Astrocyte (in vitro differentiated cells and primary cell): ENCODE measurements around the gene COX19. TPM values are rescaled to one million over a fixed set of nuclear protein-coding genes. Genes with fewer than 3 reads are reported as not detected.

Source experiments
- DNase-seq: peaks from one replicate; pipeline ENCODE4 v3.0.0-alpha.2; 2010; ENCODE audit warnings: low read depth
- FAIRE-seq: peaks from 2 replicates; lab custom pipeline; 2011; peaks lifted over from hg19 to GRCh38; lab: Jason Lieb, UNC
- H2AFZ ChIP-seq: 2 replicates; pipeline ENCODE4 v1.6.0; 2012; ENCODE audit warnings: low read depth, low read length, inconsistent platforms
- H3K27ac ChIP-seq: 2 replicates; pipeline ENCODE4 v1.5.1; 2011; ENCODE audit warnings: low read depth, low read length, inconsistent platforms
- H3K27me3 ChIP-seq: 2 replicates; pipeline ENCODE4 v1.6.0; 2011; ENCODE audit warnings: low read length, inconsistent platforms; ENCODE audit not compliant: insufficient read depth
- H3K36me3 ChIP-seq: 2 replicates; pipeline ENCODE4 v1.5.1; 2011; ENCODE audit warnings: low read length, inconsistent platforms; ENCODE audit not compliant: insufficient read depth
- H3K4me1 ChIP-seq: 2 replicates; pipeline ENCODE4 v1.5.1; 2011; ENCODE audit warnings: low read length, inconsistent platforms; ENCODE audit not compliant: insufficient read depth
- H3K4me2 ChIP-seq: 2 replicates; pipeline ENCODE4 v1.6.0; 2012; ENCODE audit warnings: low read length, inconsistent platforms
- H3K4me3 ChIP-seq: 2 replicates; pipeline ENCODE4 v1.5.1; 2011; ENCODE audit warnings: low read depth, mild to moderate bottlenecking, low read length, inconsistent platforms; ENCODE audit not compliant: insufficient read depth
- H3K79me2 ChIP-seq: 2 replicates; pipeline ENCODE4 v1.6.0; 2012; ENCODE audit warnings: mild to moderate bottlenecking, low read length, inconsistent platforms; ENCODE audit not compliant: insufficient read depth
- H3K9ac ChIP-seq: 2 replicates; pipeline ENCODE4 v1.6.0; 2012; ENCODE audit warnings: mild to moderate bottlenecking, low read length, inconsistent platforms
- H3K9me3 ChIP-seq: 2 replicates; pipeline ENCODE4 v1.5.1; 2012; ENCODE audit warnings: low read depth, mild to moderate bottlenecking, low read length, inconsistent platforms; ENCODE audit not compliant: insufficient read depth
- H4K20me1 ChIP-seq: 2 replicates; pipeline ENCODE4 v1.6.0; 2012; ENCODE audit warnings: low read length, inconsistent platforms; ENCODE audit not compliant: insufficient read depth
- H3K27ac Mint-ChIP-seq: one replicate; pipeline ENCODE4 v1.8.0; 2021; ENCODE audit warnings: mild to moderate bottlenecking, mixed read lengths; ENCODE audit not compliant: unreplicated experiment
- H3K27me3 Mint-ChIP-seq: one replicate; pipeline ENCODE4 v1.8.0; 2021; ENCODE audit warnings: low read depth, mixed read lengths; ENCODE audit not compliant: unreplicated experiment
- H3K36me3 Mint-ChIP-seq: one replicate; pipeline ENCODE4 v1.8.0; 2021; ENCODE audit warnings: low read depth, mixed read lengths; ENCODE audit not compliant: unreplicated experiment
- H3K4me1 Mint-ChIP-seq: one replicate; pipeline ENCODE4 v1.8.0; 2021; ENCODE audit warnings: low read depth, mixed read lengths; ENCODE audit not compliant: unreplicated experiment
- H3K4me3 Mint-ChIP-seq: one replicate; pipeline ENCODE4 v1.8.0; 2021; ENCODE audit warnings: mild to moderate bottlenecking, moderate library complexity, mixed read lengths; ENCODE audit not compliant: unreplicated experiment
- H3K9me3 Mint-ChIP-seq: one replicate; pipeline ENCODE4 v1.8.0; 2021; ENCODE audit warnings: mild to moderate bottlenecking, mixed read lengths; ENCODE audit not compliant: unreplicated experiment
- CTCF ChIP-seq: IDR thresholded peaks from 2 replicates; pipeline ENCODE4 v1.5.1; 2011; ENCODE audit warnings: low read depth, mild to moderate bottlenecking, inconsistent platforms, low read length, moderate library complexity; ENCODE audit not compliant: insufficient read depth
- EZH2 ChIP-seq: IDR thresholded peaks from 2 replicates; pipeline ENCODE4 v1.6.1; 2012; ENCODE audit warnings: mild to moderate bottlenecking, low read length, inconsistent platforms; ENCODE audit not compliant: insufficient read depth
- total RNA-seq: library from RNA; stranded (reverse); gene quantifications from 2 replicates; pipeline ENCODE4 v1.2.1, GENCODE V29; 2021

The COX19 gene
- total RNA-seq, 1 donor from 2014 or later: 13.4 TPM

GRCh38 chr7:952548-953441 is 22.6 kb downstream of the COX19 start:
- H3K4me2 ChIP-seq: no peak overlapping the region
- Mint-ChIP-seq H3K4me3 (no peak overlapping the region), H3K27ac (no peak overlapping the region), H3K27me3 (peaks cover 18% of the 10 kb centered on the region), H3K4me1 (no peaks in the 10 kb centered on the region), H3K9me3 (no peaks in the 10 kb centered on the region), H3K36me3 (no peaks in the 10 kb centered on the region)
- H3K36me3 ChIP-seq: no peaks in the 10 kb centered on the region
- H3K4me3 ChIP-seq: no peak overlapping the region
- no peaks in the 10 kb centered on the region for H3K9me3 ChIP-seq
- H3K79me2 ChIP-seq: no peaks in the 10 kb centered on the region
- TF ChIP-seq CTCF (no peak), EZH2 (no peak)
- no peak overlapping the region for H2AFZ ChIP-seq
- peaks cover 5% of the 10 kb centered on the region for H3K4me1 ChIP-seq
- H3K27ac ChIP-seq: no peak overlapping the region
- no peak overlapping the region for H3K9ac ChIP-seq
- H3K27me3 ChIP-seq: peaks cover 10% of the 10 kb centered on the region
- DNase-seq: no peak
- no peak for FAIRE-seq
- peaks cover 3% of the 10 kb centered on the region for H4K20me1 ChIP-seq

GRCh38 chr7:951881-952547 is 23.3 kb downstream of the COX19 start:
- Histone ChIP-seq H4K20me1 (peaks cover 3% of the 10 kb centered on the region), H3K9me3 (no peaks in the 10 kb centered on the region), H3K9ac (no peak overlapping the region), H3K27ac (no peak overlapping the region), H3K4me2 (no peak overlapping the region), H3K4me1 (peaks cover 5% of the 10 kb centered on the region), H2AFZ (no peak overlapping the region), H3K79me2 (no peaks in the 10 kb centered on the region), H3K36me3 (no peaks in the 10 kb centered on the region), H3K4me3 (no peak overlapping the region), H3K27me3 (peaks cover 10% of the 10 kb centered on the region)
- FAIRE-seq (no peak), DNase-seq (no peak)
- Mint-ChIP-seq H3K36me3 (no peaks in the 10 kb centered on the region), H3K9me3 (no peaks in the 10 kb centered on the region), H3K27ac (no peak overlapping the region), H3K4me3 (no peak overlapping the region), H3K4me1 (no peaks in the 10 kb centered on the region), H3K27me3 (peaks cover 18% of the 10 kb centered on the region)
- TF ChIP-seq CTCF: no peak
- TF ChIP-seq EZH2: no peak
